Hematopoietic multipotent progenitor cell (in vitro differentiated cells): ENCODE measurements around the gene CLINT1. TPM values are rescaled to one million over a fixed set of nuclear protein-coding genes. Genes with fewer than 3 reads are reported as not detected.

Experiments
- small RNA-seq: library from RNA; depleted of rRNA; stranded (forward); fragments of <200 nt; gene quantifications from one replicate; pipeline ENCODE3, GENCODE V24; 2012
- total RNA-seq: library from RNA; depleted of rRNA; stranded (reverse); fragments of >200 nt; gene quantifications from one replicate; pipeline ENCODE4 v1.2.3, GENCODE V29; 2012

Gene CLINT1
- total RNA-seq, 1 donor = 181 TPM

Small RNA genes lying within 50 kb of the gene (small RNA-seq; reads per million reads assigned to genes)
- gene AC026407.1 (not detected), gene RNU6-260P (not detected)

Other genes with a start within 250 kb of the CLINT1 start
- under 0.01 TPM for gene SOX30, start 206.7 kb downstream of the CLINT1 start, total RNA-seq
- gene C5orf52, start 187.6 kb downstream of the CLINT1 start, total RNA-seq = not detected
- gene THG1L, start 127.7 kb downstream of the CLINT1 start, total RNA-seq = 29.1 TPM
- 2.4 TPM for gene LSM11, start 115.4 kb downstream of the CLINT1 start, total RNA-seq